Hepatic stellate cell (primary cell): ENCODE results near the gene TTBK1.

Experiments
- DNase-seq: peaks from one replicate; pipeline ENCODE4 v3.0.0; 2011; ENCODE audit warnings: low spot score

TTBK1 gene

DNA sequence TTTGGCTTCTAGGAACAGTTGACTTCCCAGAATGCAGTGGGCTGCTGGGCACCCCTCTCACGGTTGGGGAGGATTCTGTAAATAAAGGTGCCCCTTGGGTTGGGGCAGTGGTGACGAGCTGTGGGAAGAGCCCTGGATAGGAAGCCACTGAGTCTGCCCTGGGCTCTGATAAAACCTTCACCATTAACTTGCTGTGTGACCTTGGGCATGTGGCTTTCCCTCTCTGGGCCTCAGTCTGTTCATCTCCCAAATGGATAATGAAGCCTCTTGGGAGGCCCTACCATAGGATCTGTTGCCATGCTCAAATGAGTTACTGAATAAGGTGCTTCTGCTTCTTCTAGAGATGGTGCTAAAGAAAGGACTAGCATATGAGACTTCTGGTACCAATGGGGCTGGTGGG, 61.6 kb downstream of the TTBK1 start:
- no peak for DNase-seq

DNA sequence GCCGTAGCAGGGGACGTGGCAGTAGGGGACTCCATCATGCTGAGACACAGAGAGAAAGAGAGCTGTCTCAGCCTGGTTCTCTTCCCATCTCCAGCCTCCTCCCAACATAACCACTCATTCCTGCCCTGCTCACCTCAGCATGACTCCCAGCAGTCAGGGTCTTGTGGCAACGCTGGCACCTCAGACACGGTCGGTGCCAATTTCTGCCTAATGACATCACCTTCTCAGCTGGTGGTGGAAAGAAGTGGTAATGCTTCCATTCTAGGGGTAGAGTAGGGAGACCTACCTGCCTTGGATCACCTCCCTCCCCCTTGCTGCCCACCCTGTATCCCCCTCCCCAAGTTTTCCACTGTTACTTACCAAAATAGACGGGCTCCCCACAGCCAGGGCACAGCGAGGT, 62.8 kb downstream of the TTBK1 start:
- no peak for DNase-seq

DNA sequence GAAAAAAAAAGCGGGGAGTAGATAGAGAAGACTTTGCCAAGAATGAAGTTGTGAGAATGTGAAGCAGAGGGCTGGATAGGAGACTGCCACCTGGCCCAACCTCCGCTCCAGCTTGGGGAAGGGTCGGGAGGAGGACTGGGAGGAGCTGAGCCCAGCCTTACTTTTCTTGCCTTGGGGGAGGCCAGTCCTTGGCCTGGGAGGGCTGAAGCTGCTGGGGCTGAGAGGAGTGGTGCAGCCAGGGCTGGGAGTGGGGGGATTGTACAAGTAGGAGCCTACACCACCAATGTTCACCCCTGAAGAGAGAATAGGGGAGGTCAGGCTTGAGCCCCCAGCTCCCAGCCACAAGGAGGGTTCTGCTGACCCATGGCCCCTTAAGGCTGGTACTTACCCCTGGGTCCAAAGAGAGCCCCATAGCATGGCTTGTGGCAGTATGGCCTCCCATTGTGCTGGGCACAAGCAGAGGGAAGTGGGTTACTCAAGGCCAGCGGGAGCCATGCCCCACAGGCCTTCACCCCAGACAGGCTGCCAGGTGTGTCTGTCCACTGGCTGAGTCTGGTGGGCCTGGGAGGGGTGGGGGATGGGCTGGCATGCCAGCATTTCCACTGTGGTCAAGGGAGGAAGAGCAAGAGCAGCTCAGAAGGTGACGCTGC, 64.3 kb downstream of the TTBK1 start:
- DNase-seq: no peak

DNA sequence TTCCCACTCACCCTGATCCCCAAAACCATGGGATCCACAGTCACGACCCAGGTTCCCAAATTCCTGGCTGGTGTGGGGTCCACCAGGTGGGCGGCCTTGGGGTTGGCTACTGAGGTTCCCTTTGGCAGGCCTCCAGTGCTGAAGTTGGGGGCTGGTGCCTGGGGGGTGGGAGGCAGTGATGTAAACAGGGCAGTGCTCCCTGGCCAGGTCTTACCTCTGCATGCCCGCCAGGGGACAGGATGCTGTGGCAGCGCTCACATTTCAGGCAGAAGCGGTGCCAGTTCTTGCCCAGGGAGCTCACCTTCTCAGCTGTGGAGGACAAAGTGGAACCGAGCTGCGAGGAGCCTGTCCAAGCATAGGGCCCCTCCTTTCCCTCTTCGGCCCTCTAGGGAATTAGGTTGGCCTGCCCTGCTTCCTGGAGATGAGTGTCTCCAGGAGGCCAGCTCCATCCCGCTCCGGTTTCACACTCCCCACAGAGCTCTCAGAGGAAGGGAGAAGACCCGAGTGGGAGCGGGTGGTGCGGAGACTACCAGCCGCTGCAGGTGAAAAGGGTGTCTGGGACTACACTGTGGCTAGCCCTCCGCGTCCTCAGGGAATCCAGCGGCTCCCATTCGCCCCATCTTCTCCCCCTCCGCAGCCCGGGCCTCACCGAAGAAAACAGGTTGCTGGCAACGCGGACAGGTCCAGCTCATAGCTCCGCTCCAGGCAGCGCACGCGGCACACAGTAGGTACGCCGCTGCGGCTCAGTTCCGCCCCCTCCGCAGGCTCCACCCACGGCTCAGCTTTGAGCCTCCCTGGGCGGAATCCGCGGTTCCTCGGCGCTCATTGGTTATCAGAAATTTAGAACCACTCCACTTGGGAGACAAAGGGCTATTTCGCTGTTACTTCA, 65.1 kb downstream of the TTBK1 start, which contains the start of gene CRIP3:
Gene CRIP3 (minus strand): TSS at position 726 of the 889 bp plus-strand sequence. CDS start 34 bp downstream, at position 692.
- peak; percentile 77 for DNase-seq

DNA sequence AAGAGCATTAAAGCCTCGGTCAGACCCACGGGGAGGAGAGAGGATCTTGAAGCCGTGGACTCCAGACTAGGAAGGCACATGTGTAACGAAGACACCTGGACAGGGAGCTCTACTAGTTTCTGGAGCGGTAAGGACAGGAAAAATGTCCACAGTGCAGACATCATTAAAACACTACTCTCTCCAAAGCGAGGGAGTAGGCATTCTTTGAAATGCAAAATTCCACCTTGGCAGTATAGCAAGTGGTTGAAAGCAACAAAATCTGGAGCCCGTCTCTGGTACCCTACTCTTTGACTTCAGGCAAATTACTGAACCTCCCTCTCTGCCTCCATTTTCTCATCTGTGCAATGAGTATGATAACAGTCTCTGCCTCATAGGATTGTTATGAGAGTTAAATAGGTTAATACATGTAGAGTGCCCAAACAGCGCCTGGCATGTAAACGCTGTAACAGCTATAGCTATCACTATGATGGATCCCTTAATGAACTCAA, 65.8 kb downstream of the TTBK1 start:
- DNase-seq: no peak

DNA sequence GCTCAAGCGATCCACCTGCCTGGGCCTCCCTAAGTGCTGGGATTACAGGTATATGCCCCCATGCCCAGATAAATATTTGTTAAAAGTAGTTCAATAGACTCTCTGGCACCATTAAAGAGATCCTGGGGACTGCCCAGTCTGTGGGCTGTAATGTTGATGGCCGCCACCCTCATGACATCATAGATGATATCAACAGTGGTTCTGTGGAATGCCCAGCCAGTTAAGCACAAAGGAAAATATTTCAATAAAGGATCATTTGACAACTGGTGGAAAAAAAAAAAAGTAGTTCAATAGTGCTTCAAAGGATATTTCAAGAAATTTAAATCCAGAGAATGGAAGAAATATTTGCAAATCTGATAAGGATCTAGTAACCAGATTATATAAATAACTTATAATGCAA, 66.9 kb downstream of the TTBK1 start:
- DNase-seq: no peak

DNA sequence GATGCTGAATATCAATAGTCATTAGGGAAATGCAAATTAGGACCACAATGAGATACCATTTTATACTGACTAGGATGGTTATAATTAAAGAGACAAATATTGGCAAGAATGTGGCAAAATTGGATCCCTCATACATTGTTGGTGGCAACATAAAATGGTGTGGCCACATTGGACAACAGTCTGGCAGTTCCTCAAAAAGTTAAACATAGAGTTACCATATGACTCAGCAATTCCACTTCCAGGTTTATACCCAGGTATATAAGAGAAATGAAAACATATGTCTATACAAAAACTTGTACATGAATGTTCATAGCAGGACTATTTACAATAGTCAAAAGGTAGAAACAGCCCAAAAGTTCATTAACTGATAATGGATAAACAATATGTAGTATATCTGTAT, 67.3 kb downstream of the TTBK1 start:
- DNase-seq: no peak

DNA sequence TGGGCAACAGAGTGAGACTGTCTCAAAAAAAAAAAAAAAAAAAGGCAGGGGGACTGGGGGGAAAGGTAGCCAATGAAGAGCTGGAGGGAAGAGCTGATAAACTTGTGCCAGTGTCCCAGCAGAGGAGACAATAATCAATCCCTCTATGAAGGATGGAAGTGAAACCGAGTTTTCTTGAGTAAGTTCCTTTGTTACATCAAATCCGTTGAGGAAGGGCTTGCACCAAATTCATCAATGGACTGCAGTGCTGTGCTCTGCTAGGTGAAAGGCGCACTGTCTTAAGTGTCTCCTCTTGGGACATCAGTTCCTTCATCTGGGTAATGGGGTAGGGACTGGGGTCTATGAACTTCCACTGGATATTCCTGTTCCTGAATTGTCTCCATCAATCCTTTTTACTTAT, 68.4 kb downstream of the TTBK1 start:
- DNase-seq: no peak

DNA sequence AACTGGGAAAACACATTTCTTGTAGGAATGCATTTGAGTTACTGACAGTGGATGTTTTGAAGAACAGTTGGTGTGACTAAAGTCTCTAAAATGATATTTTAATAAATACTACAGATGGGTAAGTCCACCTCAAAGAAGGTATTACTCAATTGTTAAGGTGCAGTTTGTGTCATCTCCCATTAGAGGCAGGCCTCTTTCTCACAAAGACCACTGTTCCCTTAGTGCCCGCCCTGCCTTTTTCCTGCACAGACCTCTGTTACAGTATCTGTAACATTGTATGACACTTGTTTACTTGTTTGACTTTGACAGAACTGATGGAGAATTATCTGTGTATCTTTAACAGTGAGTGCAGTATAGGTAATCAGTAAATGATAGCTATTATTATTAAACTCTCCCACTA, 70.5 kb downstream of the TTBK1 start:
- no peak for DNase-seq

DNA sequence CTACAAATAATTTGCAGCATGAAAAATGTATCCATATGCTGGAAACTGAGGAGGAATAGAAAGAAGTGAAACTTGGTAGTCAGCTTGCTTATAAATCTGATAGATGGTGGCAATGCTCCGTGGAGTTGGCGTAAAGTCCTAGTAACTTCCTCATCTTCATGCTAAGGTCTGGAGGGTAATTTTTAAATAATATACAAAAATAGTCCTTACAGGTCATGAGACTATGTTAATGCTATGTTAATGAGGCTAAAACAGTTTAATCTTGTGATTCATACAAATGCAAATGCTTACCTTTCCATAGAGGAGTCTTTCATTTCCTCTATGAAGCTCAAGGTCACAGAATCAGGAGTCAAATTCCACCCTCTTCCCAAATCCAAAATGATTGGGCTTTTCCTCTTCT, 74.7 kb downstream of the TTBK1 start:
- DNase-seq: no peak

DNA sequence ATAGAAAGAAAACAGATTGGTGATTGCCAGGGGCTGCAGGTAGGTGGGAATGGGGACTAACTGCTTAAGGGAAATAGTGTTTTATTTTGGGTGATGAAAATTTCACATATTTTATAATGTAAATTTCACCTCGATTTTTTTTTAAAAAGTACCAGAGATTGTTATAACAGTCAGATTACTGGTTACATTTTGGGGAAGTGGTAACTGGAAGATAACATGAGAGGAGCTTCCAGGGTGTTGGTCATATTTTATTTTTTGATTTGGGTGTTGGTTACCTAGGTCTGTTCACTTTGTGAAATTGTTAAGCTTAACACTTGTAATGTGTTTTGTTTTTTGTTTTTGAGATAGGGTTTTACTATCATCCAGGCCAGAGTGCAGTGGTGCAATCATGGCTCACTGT, 82.6 kb downstream of the TTBK1 start:
- no peak for DNase-seq

DNA sequence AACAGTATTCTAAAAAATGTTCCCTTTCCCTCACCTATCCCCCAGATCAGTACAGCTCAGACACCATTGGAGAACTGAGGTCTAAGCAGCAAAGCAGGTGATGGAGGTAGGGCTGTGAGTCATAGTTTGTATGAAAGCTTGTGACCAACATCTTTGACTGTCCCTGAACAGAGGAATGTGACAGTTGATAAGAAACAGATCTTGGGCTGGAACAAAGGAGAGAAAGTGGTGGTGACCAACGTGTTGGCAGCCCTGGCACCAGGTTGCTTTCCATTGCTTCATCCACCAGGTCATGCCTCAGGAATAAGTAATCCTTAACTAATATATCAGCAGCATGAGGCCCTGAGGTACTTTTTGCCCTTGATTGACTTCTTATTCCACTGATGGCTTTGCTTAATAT, 85.2 kb downstream of the TTBK1 start:
- no peak for DNase-seq

DNA sequence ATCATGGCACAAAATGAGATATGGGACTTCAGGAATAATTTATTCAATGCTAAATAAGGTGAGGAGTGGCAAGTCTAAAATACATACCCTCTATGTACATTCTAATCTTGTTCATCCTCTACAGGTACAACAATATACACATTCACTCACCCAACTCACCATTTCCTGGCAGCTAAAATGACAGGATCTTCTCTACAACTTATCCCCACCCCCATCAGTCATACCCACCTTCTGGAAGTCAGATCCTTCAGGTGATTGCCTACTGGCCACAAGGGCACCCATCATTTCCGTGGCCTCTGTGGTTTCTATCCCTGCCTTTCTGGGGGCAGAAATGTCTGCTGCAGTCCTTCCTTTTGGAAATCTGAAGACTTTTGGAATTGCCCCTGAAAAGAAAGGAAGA, 88.2 kb downstream of the TTBK1 start:
- DNase-seq: no peak

DNA sequence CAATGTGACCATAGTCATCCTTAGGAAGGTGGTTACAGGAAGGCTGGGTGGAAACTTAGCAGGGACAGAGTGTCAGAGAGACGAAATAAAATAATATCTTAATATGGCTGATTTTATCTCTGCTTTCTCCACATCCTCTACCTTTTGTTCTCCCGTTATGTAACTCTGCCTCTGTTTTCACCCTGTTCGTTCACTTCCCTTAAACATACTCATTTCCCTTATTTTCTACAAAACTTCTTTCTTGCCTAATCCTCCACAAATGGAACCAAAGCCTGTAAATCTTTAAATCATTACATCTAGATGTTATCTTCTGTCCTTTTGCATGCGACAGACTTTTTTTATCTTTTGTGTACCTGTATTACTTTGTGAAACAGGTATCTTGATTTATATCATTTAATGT, 88.6 kb downstream of the TTBK1 start:
- no peak for DNase-seq

DNA sequence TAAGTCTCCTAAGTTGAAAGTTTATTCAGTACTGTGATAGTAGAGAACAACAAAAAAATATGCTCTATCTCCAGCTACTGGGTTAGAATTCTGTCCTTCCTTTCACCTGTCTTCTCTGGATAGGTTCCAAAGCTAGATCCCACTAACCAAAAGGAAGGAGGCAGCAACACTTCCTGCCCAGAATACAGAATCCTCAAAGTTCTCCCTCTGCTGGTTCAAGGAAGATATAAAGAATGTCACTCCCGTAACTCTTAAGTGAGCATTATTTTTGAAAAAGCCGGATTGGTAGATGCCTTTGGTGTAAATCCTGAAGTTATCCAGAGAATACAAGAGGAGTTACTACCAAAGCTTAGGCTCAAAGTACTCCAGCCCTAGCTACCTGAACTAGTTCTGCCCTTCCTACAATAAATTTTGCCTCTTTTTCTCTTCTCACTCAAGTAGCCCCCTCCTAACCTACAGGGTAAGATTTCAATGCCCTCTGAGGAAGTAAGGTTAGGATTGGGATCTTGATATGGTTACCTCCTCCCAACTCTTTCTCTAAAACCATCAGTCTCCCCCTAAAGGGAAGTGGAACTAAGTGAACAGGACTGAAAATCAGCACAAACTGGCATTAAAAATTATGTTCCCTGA, 91.3 kb downstream of the TTBK1 start:
- peak; percentile 12 for DNase-seq

DNA sequence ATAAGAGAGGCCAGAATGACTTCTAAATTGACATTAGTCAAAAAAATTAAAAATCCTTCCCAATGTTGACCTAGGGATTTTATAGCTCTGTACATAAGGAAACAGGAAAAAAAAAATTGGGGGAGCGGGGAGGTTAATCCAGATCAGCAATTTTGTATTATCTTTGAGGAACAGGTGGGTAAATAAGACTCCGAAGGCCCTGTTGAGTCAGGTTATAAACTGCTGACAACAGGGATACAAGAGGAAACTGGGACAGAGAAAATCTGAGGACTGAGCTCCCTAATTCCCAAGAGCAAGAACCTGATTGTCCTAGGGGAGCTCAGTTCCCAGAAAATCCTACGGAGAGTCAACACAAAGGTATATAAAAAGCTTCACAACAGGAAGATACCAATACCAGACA, 92.2 kb downstream of the TTBK1 start:
- no peak for DNase-seq

DNA sequence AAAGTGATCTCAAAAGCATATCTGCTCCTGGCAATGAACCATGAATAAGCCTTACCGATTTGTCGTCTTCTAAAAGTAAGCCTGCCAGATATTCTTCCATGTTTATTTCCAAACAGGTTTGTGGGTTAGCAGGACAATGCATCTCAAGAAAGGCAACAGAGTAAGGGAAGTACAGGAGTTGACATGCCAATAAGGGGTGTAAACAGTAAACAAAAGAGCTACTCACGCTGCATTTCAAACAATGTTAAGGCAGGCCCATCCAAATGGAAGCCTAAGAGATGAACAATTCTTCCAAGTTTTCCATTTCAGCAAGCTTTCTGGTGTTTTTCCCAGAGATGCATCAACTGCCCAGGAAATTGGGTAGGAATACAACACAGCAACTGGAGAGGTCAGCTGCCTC, 93.1 kb downstream of the TTBK1 start:
- no peak for DNase-seq
